T follicular helper cell (primary cell): Measurements from ENCODE around the gene FLNC.

Experiments used
- DNase-seq: peaks from one replicate; pipeline ENCODE4 v3.0.0-alpha.2; 2020; ENCODE audit warnings: low read depth

The FLNC gene

GRCh38 chr7:128879939-128880746 is 49.9 kb downstream of the FLNC start:
- DNase-seq = no peak

- no peak for DNase-seq
These were observed 50.7 kb downstream of the FLNC start for GRCh38 chr7:128880791-128881457.

- DNase-seq = no peak
These were observed 51.4 kb downstream of the FLNC start for GRCh38 chr7:128881458-128882125.

GRCh38 chr7:128882134-128882533 is 51.9 kb downstream of the FLNC start:
- DNase-seq = no peak

DNA sequence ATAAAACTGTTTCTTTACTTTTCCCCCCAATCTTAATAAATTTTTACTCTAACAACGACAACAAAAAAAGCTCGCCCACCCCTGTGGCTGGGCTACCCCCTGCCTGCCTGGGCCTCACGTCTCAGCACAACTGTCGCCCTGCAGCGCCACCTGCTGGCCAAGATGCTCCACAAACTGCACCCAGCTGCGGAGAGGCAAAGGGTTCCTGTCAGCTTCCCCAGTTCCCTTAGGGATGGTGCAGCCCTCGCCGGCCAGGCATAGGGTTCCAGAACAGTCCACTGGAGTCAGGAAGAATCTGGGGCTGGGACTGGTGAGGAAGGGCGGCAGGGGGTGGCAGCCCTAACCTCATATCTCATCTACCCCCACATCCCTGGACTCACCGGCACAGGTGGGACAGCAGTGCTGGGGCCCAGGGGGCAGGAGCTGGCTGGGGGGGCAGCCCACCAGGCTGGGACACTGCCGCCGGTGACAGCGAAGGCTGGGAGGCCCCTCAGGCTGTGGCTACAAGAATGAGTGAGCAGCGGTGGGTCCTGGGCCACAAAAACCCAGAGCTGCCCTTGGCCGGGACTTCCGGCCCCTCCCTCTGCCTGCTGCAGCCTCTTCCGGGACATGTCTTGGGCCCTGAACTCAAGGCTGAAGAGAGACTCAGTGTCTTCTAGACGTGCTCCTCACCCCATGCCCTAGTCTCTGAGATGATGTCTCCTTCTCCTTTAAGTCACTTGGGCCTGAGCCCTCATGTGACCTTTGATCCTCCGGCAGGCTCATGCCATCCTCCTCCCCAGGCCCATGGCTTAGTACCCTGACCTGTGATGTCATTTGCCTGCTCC is 53.6 kb downstream of the FLNC start:
- DNase-seq = peak; percentile 79

GRCh38 chr7:128884561-128885369 is 54.6 kb downstream of the FLNC start:
- DNase-seq = no peak

DNA sequence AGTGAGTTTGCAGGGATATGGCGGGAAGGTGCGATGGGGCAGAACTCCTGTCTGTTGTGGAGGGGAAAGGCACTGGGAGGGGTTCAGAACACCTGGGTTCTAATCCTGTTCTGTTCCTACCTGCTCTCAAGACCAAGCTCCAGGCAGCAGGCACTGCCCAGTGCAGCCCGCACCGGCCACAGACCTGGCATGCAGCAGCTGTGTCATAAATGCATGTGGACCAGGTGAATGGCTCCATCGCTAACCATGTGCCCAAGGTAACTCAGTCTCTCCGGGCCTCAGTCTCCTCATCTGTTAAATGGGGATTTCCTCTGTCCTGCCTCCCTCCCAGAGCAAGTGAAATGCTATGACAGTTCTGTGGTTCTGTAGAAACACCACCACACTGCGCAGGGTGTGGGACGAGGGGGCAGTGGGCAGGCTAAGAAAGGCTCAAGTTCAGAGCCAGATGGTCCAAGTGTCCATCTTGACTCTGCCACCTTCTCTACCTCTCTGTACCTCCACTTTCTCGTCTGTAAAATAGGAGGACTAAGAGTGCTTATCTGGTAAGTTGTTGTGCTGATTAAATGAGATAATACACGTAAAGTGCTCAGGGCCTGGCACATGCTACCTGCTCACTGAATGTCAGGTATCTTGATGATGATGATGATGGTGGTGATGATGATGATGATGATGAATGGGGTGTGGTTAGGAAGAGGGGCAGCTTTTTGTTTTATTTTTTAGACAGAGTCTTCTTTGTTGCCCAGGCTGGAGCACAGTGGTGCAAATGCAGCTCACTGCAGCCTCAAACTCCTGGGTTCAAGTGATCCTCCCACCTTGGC is 55.4 kb downstream of the FLNC start:
- DNase-seq = no peak

DNA sequence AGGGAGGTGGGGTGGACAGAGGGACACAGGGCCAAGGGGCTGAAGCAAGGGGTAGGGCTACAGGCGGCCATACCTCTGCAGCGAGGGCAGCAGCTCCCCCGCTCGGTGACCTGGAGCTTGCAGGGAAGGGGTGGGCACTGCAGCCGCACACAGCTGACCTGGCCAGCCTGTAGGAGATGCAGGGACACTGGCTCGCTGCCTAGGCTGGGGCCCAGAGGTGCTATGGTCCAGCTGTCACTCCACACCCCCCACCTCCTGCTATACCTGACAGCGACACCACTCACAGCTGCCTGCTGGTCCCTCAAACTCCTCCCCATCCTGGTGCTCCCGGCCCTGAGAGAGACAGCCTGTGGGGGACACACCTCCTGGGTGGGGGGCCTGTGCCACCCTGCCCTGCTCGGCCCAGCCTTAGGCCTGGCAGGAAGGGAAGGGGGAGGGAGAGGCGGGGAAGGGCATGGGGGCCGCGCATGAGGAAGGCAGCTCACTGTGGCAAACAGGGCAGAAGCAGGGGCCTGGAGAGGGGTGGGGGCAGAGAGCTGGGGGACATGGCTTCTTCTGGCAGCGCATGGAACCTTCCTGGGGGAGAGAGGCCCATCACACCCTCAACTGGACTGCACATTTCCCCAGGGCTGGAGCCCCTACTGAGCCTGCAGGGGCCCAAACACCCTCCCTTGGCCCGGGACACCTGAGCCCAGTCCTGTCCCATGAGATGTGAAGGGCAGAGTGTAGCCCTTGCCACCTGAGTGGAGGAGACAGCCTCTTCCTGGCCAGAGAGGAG is 56.4 kb downstream of the FLNC start:
- no peak for DNase-seq

DNA sequence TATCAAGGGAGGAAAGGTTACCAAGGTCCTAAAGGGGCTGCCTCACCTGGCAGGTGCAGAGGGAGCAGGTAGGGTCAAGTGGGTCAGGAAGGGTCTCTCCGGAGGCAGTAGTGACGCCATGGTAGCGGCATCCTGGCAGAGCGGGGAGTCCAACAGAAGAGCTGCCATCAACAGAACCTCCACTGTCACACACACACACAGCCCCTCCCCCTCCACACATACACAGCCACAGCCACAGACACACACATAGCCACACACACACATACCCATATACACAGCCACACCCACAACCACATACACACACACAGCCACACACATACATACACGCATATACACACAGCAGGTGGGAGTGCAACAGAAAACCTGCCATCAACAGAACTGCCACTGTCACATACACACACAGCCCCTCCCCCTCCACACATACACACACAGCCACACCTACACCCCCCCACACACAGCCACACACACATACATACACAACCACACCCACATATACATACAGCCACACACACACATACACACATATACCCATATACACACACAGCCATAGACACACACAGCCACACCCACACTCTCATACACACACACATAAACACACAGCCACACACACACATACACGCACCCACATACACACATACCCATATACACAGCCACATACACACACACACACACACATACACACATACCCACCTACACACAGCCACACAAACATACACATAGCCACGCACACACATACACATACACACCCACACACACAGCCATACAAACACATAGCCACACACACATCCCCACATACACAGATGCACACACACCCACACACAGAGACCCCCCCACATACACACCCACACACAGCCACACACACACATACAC is 57.2 kb downstream of the FLNC start:
- no peak for DNase-seq

- no peak for DNase-seq
These were observed 58.0 kb downstream of the FLNC start for GRCh38 chr7:128888039-128888755.

DNA sequence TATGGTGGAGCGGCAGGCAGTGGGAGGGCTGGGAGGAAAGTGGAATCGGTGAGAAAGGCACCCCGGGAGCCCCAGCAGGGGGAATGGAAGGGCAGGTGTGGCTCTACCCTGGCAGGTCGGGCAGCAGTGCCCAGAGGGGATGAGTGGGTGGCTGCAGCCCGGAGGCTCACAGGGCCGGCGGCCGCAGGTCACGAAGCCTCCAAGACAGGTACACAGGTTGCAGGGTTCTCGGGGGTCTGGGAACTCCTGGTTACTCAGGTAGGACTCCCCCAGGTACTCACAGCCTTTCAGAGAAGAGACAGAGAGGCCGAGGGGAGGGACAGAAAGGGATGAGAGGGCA is 58.5 kb downstream of the FLNC start:
- no peak for DNase-seq

DNA sequence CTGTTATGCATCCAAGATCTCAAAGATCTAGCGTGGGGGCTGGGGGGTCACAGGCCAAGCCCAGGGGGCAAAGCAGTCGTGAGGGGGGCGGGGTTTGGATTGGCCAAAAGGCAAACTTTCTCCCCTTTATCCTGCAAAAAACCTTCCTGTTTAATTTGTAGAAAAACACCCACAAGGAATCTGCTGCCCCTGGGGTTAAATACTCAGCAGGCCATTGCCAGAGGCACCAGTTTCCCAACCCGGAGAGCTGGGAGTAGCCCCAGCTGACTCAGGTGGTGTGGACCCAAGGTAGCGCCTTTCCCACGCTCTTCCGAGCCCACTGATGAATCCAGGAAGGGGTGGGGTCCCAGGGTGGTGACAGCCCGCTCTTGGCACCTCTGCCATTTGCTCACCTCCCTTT is 58.9 kb downstream of the FLNC start:
- no peak for DNase-seq

DNA sequence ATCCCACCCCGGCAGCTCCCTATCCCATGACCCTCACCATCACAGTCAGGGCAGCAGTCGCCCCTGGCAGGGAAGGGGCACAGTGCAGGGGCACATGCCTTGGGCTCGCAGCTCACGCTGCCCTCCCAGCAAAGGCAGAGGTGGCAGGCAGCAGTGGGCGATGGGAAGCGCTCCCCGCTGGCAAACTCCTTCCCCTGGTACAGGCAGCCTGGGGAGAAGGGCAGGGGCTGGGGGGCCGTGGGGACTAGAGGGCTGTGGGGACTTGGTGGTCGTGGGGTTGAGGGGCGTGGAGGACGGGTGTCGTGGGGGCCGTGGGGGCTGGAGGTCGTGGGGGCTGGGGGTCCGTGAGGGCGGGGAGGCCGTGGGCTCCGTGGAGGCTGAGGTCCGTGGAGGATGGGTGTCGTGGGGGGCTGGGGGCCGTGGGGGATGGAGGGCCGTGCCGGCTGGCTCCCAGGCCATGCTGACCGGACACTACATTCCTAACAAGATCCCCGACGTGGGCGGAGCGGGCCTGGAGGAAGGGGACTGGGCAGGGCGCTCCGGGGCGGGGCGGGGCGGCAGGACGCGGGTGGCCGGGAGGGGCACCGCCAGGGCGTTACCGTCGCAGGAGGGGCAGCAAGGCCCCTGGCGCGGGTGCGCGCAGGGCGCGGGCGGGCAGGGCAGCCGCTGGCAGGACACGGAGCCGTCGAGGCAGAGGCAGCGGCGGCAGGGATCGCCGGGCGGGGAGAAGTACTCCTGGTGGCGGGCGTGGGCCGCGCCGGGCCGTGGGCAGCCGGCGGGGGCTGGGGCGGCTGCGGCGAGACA is 60.3 kb downstream of the FLNC start:
- DNase-seq = no peak

GRCh38 chr7:128891110-128891941 is 61.1 kb downstream of the FLNC start:
- no peak for DNase-seq

DNA sequence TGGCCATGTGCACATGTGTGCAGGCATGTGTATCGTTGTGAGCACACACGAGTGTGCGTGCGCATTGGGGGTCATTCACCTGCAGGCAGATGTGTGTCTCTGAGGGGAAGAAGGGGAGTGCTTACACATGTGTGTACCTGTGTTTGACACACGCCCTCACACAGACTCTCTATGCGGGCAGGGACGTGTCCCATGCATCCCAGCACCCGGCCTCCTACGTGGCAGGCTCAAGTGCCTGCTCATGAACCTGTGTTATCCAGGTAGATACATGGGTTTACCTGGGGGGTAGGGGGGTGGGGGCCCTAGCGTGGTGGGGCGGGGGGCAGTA is 61.7 kb downstream of the FLNC start:
- no peak for DNase-seq

DNA sequence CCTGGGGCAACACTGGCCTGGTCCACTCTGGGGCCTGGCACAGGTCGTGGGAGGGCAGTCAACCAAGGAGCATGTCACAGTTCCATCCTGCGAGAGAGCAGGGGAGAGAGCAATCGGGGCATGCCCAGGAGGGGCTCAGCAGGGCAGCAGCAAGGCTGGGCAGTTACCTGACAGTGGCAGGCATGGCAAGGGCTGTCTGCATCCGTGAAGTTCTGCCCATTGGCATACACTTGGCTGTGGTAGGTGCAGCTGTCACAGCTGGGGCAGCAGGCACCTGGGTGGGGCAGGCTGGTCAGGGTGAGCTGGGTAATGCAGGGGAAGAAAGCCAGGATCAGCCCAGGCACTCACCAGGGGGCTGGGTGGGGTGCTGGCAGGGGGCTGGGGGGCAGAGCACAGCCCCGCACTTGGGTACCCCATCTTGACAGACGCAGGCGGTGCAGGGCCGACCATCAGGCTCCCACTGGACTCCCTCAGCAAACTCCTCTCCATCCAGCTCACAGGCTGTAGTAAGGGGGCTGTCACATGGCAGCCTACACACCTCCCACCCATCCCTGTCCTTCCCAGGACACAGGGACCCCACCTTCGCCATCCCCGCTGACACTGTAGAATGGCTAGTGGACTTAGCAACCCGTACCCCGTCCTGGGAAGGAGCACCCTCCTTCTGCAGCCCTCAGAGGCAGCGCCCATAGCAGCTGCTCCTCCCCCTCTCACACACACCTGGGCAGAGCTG is 62.5 kb downstream of the FLNC start:
- DNase-seq = no peak
